ENCODE data around the gene PRR20B.
"Not testable (repeated sequence)": the region's sequence is repeated elsewhere in the genome, so short reads cannot be mapped to it uniquely, and the experiment has no call there.

DNA sequence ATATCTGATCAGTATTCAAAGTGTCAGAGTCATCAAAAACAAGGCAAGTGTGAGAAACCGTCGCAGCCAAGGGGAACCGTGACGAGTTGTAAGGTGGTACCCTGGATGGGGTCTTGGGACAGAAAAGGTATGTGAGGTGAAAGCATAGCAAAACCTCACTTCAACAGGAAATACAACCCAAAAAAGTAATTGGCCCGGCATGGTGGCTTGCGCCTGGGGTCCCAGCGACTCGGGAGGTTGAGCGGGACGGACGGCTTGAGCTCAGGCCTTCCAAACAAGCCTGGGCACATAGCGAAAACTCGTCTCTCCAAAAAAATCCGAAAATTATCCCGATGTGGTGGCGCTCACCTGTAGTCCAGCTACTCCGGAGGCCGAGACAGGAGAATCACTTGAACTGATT, 7.5 kb upstream of the PRR20B start:
- TF ChIP-seq, protein P1, sequence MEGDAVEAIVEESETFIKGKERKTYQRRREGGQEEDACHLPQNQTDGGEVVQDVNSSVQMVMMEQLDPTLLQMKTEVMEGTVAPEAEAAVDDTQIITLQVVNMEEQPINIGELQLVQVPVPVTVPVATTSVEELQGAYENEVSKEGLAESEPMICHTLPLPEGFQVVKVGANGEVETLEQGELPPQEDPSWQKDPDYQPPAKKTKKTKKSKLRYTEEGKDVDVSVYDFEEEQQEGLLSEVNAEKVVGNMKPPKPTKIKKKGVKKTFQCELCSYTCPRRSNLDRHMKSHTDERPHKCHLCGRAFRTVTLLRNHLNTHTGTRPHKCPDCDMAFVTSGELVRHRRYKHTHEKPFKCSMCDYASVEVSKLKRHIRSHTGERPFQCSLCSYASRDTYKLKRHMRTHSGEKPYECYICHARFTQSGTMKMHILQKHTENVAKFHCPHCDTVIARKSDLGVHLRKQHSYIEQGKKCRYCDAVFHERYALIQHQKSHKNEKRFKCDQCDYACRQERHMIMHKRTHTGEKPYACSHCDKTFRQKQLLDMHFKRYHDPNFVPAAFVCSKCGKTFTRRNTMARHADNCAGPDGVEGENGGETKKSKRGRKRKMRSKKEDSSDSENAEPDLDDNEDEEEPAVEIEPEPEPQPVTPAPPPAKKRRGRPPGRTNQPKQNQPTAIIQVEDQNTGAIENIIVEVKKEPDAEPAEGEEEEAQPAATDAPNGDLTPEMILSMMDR (IDR thresholded peaks at IDR 0.05; ENCODE audit: low read depth, low read length, poor library complexity, severe bottlenecking) = not testable (repeated sequence)
- TF ChIP-seq EZH2phosphoT487 (IDR thresholded peaks at IDR 0.05; ENCODE audit: borderline replicate concordance, low read length) = not testable (repeated sequence)
